ENCODE measurements around the gene MPZ. TPM values are rescaled to one million over a fixed set of nuclear protein-coding genes. Genes with fewer than 3 reads are reported as not detected.

MPZ gene
- total RNA-seq, 1 experiment from 2014 or later, result not detected

GRCh38 chr1:161314201-161314981, 4.6 kb upstream of the MPZ start, which contains the start of gene SDHC:
TSS of gene SDHC (plus strand) at chr1:161314381. CDS start at chr1:161314406, 25 bp downstream.
- H3K27me3 ChIP-seq (ENCODE audit: control insufficient read depth, insufficient read depth, low read length), result no peaks in the 10 kb centered on the region
- intact Hi-C loops (cut with micrococcal nuclease; ENCODE audit: unreplicated experiment) (no loop called here), in situ Hi-C loops (cut with HindIII; ENCODE audit: low pct_unique_long_range_greater_than_20kb, low sequenced_read_pairs) (no loop called here)
- no peaks in the 10 kb centered on the region for H3K9me3 ChIP-seq (ENCODE audit: control insufficient read depth, insufficient read depth, low read depth, low read length)
- CTCF ChIA-PET, result interaction anchor here (0.6 to 0.8 kb wide), 2 partner anchors 23 to 28 kb away, joined by 3 to 9 read pairs; no protein-coding TSS in a partner anchor
- ATAC-seq (peak; percentile 98), DNase-seq (ENCODE audit: low read depth, low spot score) (peak; percentile 61)
- H3K36me3 ChIP-seq (ENCODE audit: control insufficient read depth, insufficient read depth, low read length), result peaks cover 4% of the 10 kb centered on the region; the same call in 1 of the 2 replicates
- peak within 1 kb of the TSS; percentile 97 for H3K27ac ChIP-seq (ENCODE audit: low read length)
- peak; percentile 89; the same call in 1 of the 2 replicates for TF ChIP-seq SIN3A (IDR thresholded peaks at IDR 0.05; ENCODE audit: borderline replicate concordance, insufficient read depth, low read depth, low read length)
- peak; percentile 98 for TF ChIP-seq POLR2AphosphoS5 (IDR thresholded peaks at IDR 0.05; ENCODE audit: low read depth, low read length)
- TF ChIP-seq TCF7L2 (IDR thresholded peaks at IDR 0.05; ENCODE audit: low read depth, low read length), result no peak
- no peak for TF ChIP-seq CTCF (IDR thresholded peaks at IDR 0.05)
- TF ChIP-seq REST (IDR thresholded peaks at IDR 0.05; ENCODE audit: insufficient read depth in 1 of 2, low read depth in 2 of 2, low read length in 1 of 2), result no peak
- POLR2A ChIA-PET, result no interaction called here
- peak within 1 kb of the TSS; percentile 92 to 94 for H3K4me3 ChIP-seq (ENCODE audit: low read depth in 2 of 2, low read length in 2 of 2)
- BruUV-seq (replicated peaks), result TSS peak; percentile 88
- peaks cover 8% of the 10 kb centered on the region for H3K4me1 ChIP-seq (ENCODE audit: control insufficient read depth, insufficient read depth, low read length)

GRCh38 chr1:161313554-161314200, 3.9 kb upstream of the MPZ start:
- Histone ChIP-seq H3K4me1 (ENCODE audit: control insufficient read depth, insufficient read depth, low read length) (peaks cover 8% of the 10 kb centered on the region), H3K9me3 (ENCODE audit: control insufficient read depth, insufficient read depth, low read depth, low read length) (no peaks in the 10 kb centered on the region), H3K36me3 (ENCODE audit: control insufficient read depth, insufficient read depth, low read length) (peaks cover 4% of the 10 kb centered on the region; the same call in 1 of the 2 replicates), H3K4me3 (ENCODE audit: low read depth in 2 of 2, low read length in 2 of 2) (peak overlapping the region; percentile 92 to 94), H3K27me3 (ENCODE audit: control insufficient read depth, insufficient read depth, low read length) (no peaks in the 10 kb centered on the region), H3K27ac (ENCODE audit: low read length) (peak overlapping the region; percentile 97)
- no peak for DNase-seq (ENCODE audit: low read depth, low spot score)
- in situ Hi-C loops (cut with HindIII; ENCODE audit: low pct_unique_long_range_greater_than_20kb, low sequenced_read_pairs) (no loop called here), intact Hi-C loops (cut with micrococcal nuclease; ENCODE audit: unreplicated experiment) (no loop called here)
- TF ChIP-seq REST (IDR thresholded peaks at IDR 0.05; ENCODE audit: insufficient read depth in 1 of 2, low read depth in 2 of 2, low read length in 1 of 2) (no peak), SIN3A (IDR thresholded peaks at IDR 0.05; ENCODE audit: borderline replicate concordance, insufficient read depth, low read depth, low read length) (no peak; the same call in 1 of the 2 replicates), TCF7L2 (IDR thresholded peaks at IDR 0.05; ENCODE audit: low read depth, low read length) (no peak), POLR2AphosphoS5 (IDR thresholded peaks at IDR 0.05; ENCODE audit: low read depth, low read length) (no peak), CTCF (IDR thresholded peaks at IDR 0.05) (no peak)
- ChIA-PET CTCF (interaction anchor here (0.8 kb wide), 1 partner anchor 23 kb away, joined by 3 read pairs; no protein-coding TSS in a partner anchor), POLR2A (no interaction called here)
- ATAC-seq, result peak; percentile 54
- TSS peak; percentile 92 for BruUV-seq (replicated peaks)

All from Panc1 (cell line).